Mammary epithelial cell (primary cell): ENCODE measurements around the gene BPIFB2.

Experiments
- EZH2 ChIP-seq: IDR thresholded peaks from 2 replicates; pipeline ENCODE4 v1.6.1; 2012; ENCODE audit warnings: low read length, inconsistent platforms, borderline replicate concordance
- TF ChIP-seq, protein P1 (sequence below), 2 donors: IDR thresholded peaks in 1 of 2; conservative IDR thresholded peaks in 1 of 2; 2 replicates each; pipeline ENCODE4 v1.5.1; 2011 to 2012; ENCODE audit warnings: inconsistent platforms in 2 of 2, low read length in 2 of 2, mild to moderate bottlenecking in 2 of 2, control low read depth in 1 of 2, low read depth in 1 of 2; ENCODE audit not compliant: insufficient read depth in 1 of 2; ENCODE audit errors: extremely low read depth in 1 of 2

DNA sequence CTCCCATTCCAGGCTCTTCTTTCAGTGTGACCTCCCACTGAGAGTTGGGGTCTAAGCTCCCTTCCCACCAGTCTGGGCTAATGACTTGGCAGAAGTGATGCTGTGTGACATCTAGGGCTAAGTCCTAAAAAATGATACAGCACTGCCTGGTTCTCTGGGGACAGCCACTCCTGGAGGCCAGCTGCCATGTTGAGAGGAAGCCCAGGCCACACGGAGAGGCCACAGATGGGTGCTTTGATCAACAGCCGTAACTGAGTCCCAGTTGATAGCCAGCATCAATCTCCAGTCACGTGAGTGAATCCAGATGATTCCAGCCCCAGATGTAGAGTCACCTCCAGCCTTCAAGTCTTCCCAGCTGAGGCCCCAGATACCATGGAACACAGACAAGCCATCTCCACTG lies 17.1 kb upstream of the BPIFB2 start:
- TF ChIP-seq, protein P1, sequence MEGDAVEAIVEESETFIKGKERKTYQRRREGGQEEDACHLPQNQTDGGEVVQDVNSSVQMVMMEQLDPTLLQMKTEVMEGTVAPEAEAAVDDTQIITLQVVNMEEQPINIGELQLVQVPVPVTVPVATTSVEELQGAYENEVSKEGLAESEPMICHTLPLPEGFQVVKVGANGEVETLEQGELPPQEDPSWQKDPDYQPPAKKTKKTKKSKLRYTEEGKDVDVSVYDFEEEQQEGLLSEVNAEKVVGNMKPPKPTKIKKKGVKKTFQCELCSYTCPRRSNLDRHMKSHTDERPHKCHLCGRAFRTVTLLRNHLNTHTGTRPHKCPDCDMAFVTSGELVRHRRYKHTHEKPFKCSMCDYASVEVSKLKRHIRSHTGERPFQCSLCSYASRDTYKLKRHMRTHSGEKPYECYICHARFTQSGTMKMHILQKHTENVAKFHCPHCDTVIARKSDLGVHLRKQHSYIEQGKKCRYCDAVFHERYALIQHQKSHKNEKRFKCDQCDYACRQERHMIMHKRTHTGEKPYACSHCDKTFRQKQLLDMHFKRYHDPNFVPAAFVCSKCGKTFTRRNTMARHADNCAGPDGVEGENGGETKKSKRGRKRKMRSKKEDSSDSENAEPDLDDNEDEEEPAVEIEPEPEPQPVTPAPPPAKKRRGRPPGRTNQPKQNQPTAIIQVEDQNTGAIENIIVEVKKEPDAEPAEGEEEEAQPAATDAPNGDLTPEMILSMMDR (conservative IDR thresholded peaks at IDR 0.05 in 1 of 2, IDR thresholded peaks at IDR 0.05 in 1 of 2; ENCODE audit: extremely low read depth in 1 of 2, insufficient read depth in 1 of 2, low read depth in 1 of 2, low read length in 2 of 2): no peak
- no peak for TF ChIP-seq EZH2
